HG03159 (cell line): ENCODE results near the gene FHIT.

Source experiments
- ATAC-seq: cut with Tn5 transposase; IDR thresholded peaks from one replicate; pipeline ENCODE4 v1.9.1; 2021; ENCODE audit warnings: mild to moderate bottlenecking, moderate library complexity; ENCODE audit not compliant: unreplicated experiment

The FHIT gene

DNA sequence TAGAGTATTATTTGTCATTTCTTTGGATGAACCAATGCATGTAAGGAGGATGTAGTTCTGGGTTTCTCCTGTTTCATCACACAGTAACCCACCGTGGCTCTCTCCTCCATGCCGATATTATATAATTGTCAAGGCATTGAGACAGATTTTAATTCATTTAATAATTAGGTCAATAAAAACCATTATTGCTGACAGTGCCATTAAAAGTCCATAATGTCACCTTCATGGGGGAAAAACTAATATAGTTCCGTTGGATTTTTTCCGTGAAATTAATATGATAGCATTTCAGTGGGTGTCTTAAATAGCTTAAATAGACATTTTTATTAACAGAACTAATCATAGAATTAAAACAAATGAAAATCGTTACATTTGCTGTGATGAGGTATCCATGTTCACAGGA lies 1453.7 kb downstream of the FHIT start:
- ATAC-seq: no peak

DNA sequence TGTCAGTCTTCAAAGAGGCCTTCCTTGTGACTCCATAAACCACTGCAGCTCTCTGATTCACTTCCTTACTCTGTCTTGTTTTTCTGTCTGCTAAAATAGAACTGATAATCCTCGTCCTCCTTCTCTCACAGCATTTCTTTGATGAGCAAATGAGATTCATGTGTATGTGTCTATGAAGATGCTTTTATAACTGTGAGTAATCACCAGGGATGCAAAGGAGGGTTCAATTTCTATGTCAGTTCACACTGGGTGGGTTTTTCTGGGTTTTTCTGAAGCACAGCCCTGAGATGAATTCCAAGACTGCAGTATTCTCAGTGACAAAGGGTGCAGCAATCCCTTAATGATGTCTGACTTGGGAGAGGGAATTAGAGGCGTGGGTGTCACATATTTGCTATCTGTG lies 1454.8 kb downstream of the FHIT start:
- ATAC-seq: no peak

DNA sequence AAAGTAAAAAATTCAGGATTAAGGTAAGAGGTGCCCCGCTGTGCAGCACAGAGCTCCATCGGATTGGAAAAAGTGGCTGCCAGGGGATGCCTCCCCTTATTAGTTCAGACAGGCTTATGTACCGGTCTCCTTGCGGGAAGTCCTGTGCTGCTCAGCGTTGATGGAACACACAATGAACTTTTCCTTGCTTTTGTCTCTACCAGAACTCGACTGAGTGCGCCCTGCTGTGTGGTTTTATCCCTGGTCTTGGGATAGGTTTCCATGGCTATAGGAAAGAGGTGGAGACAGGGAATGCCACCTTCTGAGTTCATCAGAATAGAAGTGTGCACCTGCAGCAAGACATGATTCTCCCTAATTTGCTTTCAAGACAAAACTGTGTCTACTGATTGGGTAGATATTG lies 1455.5 kb downstream of the FHIT start:
- ATAC-seq: no peak

DNA sequence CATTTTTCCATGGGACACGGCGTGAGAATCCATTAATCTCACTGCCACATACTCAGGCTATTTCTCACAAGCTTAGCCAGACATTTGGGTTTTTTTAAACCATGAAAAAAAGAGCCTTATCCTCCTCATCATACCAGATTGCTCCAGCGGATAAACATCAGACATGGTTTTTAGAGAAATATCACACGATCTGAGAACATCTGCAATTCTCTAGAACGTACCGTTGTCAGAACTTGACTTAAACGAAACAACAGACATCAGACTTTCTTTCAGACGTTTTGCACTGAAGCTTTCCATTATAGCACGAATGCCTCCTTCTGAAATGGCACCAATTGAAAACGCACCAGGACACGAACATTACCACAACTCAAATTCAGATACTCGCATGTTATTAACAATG lies 1457.3 kb downstream of the FHIT start:
- no peak for ATAC-seq

DNA sequence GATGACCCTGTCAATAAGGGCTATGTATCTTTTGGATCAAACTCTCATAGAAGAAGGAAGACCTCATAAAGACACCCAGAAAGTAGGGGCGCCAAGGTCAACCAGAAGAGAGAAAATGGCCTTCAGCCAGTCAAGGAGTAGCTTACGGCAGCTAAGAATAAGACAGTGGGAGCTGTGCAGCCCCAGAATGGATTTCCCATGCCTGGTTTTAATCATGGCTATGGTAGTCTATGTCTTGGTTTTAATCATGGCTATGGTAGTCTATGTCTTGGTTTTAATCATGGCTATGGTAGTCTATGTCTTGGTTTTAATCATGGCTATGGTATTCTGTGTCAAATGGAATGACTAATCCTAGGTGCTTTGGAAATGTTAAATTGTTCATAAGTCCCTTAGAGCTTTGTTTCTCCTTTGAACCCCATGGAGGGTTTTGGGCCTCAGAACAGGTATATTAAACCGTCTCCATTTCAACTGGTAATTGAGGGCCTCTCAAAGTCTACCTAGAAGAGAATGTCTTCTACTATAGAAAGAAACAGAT lies 1459.4 kb downstream of the FHIT start:
- no peak for ATAC-seq

DNA sequence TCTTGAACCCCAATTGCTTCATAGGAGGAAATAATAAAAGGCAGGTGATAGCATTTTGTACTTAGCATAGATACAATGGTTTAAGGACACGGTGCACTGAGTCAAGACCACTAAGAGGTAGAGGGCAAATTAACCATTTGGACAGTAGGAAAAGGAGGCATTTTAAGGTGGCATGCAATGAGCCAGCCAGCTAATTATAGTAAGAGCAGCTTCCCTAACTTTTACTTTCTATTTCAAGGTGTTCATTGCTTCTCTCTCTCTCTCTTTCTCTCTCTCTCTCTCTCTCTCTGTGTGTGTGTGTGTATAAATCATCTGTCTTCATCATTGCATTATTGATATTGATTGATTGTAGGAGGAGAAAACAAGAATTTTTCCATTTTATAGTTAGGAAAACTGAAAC lies 1461.0 kb downstream of the FHIT start:
- no peak for ATAC-seq

DNA sequence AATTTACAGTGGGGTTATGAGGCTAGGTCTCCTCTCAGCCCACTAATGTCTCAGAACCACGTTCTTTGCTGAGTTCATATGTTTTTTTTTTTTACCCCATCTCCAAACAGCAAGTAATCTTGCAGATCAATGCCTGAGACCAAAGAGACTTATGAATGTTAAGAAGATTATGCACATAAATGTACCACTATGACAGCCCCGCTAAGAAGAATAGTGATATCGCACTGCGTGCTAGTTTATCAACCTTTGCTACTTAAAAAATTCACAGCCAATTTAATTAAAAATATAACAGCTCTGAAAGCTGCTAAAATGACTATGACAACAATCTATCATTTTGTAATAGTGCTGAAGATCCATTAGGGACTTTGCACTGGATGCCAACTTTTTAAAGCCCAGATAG lies 1462.5 kb downstream of the FHIT start:
- no peak for ATAC-seq

DNA sequence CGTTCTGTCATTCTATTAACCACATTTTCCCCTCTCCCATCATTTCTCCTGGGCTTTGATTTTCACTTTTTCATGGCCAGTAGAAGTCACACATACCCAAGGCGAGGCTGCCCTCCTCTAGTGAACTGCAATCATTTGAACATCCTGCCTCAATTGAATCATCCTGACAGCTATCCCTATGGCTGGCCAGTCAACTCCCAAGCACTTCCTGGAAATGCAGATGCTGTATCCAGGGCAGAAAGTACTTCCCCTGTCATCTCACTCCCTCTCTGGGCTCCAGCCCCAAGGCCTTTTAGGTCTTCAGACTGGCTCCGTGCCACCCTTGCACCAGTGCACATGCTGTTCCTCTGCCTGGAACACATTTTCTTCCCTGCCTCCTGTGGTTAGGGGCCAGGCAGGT lies 1463.1 kb downstream of the FHIT start:
- ATAC-seq: no peak

DNA sequence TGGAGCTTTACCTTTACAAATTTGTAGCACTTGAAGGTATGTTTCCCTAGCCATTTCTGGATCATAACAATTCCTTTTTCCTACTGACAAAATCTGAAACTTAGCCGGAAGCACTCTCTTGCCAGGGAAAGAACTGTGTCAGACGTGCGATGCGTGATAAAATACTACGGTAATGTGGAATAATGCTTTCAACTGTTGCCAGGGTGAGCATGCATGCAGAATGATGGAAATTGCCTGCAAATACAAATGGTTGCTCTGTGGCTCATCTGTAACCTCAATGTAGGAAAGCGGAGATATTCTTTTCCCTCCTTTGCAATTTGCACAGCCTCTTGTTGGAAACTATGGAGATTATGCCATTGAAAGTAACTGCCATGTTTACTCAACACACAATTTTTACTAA lies 1464.9 kb downstream of the FHIT start:
- no peak for ATAC-seq

DNA sequence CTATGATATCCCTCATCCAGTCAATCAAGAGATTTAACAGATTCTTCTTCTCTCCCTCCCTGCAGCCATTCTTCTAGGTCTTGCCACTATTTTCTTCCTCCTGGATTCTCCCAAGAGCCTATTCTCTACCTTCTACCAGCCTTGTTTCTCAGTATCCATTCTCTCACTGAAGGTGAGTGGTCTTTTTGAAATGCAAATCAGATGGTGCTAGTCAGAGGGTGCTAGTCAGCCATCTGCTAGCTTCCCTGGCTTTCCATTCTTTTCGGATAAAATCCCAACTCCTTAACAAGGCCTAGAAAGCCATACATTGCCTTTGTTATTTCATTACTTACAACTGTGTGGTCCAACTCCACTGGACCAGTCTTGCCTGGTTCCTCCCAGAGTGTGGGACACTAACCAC lies 1467.1 kb downstream of the FHIT start:
- no peak for ATAC-seq

DNA sequence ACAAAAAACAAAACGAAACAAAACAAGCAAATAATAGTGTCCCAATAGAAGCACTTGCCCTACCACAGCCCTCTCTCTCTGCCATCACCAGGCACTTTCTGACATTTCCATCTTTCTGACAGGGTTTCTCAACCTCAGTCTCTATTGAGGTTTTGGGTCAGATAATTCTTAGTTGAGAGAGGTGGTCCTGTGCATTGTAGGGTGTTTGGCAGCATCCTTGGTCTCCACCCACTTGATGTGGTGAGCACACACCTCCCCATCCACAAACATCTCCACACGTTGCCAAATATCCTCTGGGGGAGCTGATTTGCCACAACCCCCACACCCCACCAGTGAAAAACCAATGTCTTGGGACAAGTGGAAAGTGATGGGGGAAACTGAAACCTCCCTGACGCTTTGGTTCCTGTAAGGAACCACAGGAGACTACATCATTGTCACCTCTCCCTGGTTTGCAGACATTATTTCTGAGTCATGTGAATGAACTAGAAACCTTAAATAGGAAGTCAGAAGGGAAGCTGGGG lies 1467.7 kb downstream of the FHIT start:
- no peak for ATAC-seq

DNA sequence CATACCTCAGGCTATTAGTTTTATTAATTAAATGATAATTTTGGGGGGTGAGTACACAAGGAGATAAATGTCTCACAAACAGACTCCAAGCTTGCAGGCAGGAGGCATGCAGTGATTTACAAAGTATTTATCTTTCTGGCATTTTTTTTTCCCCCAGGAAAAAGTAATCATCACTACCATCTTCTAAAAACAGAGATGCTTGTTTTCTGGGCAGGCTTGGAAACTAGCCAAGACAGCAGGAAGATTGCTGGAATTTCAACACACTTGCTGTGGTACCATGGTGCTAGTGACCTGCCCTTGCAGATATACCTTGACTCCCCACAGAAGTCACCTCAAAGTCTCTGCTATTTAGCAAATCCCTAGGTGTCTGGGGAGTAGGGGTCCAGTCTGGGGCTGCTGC lies 1468.6 kb downstream of the FHIT start:
- no peak for ATAC-seq

DNA sequence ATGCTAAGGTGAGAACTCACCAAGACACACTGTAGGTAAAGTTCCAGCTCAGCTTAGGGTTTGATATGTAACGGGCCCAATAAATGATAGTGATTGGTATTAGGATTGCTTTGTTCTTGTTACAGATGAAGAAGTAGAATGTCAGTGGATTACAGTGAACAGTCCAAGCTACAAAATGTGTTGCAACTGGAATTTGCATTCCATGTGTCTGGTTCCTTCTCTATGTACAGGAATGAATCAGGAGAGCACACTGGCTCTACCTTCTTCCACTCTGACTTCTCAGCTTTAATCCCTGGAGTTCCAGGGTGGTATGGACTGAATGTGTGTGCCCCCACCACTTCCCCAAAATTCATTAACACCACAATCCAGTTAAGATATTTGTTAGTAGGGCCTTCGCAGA lies 1471.0 kb downstream of the FHIT start:
- ATAC-seq: no peak

DNA sequence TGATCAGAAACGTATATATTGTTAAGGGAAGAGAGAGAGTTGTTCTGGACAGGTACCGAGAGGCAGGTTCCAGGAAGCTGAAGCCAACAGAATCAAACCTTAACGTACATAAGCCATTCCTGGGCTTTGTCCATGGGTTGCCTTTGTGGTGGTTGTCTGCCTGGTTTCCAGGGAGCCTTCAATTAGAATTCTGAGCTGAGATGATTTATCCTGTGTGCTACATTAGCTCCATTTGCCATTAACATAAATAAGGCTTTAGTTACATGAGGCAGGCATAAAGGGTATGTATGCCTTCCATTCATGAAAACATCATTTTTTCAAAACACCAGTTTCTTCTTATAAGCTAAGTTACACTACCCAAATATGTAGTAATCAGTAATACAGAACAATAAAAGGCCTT lies 1472.0 kb downstream of the FHIT start:
- no peak for ATAC-seq

DNA sequence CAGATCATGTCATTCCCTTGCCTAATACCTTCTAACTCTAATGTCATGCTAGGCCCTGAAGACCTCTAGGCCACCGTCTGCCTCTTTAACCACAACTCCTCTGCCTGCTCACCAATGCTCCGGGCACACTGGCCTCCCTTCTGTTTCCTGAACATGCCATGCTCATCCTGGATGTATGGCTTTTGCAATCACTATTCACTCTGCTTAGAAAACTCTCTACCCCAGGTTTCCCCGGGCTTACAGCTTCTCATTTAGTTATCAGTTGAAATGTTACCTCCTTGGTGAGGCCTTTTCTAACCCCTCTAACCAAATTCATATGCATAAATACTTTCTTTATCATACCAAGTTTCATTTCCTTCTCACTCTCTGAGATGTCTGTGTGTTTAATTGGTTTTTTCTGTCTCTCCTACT lies 1473.6 kb downstream of the FHIT start:
- ATAC-seq: no peak

DNA sequence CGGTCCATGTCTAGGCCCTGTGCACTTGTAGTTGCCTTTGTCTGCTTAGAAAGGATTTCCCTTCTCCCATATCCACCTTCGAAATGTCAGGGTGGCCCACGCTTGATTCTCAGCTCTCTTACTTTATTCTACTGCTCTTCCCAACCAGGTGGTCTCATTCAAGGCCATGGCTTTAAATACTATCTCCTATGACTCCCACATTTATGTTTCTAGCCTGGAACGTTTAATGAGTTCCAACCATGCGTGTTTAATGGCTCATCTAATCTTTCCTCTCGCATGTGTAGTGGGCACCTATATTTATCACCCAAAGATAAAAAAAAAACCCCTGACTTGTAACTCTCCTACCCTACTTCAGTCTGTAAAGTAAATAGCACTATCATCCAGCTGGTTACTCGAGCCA lies 1474.2 kb downstream of the FHIT start:
- no peak for ATAC-seq

DNA sequence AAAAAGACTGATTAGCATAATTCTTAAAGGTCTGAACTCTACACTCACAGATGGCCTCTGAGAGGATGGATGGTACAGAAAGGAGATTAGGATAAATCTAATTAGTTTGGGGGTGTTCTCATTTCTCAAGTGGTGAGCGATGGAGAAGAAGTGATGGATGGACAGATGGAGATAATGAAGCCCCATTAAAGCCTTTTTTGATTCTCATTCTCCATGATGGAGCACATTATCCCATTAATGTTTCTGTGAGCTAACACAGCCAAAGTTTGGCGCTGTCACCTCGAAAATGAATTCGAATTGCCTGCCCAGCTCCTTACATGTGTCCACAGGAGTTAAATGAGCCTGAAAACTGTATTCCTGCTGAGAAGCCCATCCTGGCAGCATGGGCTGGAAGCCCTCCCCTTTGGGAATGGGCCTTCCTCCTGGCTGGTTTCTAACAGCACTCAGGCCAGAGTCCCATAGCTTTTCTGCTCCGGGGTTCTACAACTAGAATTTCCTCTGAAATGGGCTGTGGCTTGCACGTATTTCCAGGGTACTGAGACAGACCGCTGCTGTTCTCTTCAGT lies 1475.4 kb downstream of the FHIT start:
- no peak for ATAC-seq

DNA sequence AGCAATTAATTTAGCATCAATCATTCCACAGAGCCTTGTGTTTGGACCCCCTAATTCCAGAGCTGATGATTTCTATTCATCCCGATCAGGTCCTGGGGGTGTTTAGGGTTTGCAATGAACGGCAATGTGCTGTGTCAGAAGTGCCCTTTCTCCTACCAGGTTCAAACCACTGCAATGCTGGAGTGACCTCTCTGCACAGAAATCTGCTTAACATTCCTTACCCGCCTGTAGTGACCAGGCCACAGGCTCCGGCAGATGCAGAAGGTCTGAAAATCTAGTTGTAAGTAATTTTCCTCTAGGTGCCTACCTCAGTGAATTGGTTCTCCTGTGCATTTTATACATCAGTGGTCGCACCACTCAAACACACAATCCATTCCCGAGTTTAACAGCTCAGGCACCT lies 1476.1 kb downstream of the FHIT start:
- no peak for ATAC-seq

DNA sequence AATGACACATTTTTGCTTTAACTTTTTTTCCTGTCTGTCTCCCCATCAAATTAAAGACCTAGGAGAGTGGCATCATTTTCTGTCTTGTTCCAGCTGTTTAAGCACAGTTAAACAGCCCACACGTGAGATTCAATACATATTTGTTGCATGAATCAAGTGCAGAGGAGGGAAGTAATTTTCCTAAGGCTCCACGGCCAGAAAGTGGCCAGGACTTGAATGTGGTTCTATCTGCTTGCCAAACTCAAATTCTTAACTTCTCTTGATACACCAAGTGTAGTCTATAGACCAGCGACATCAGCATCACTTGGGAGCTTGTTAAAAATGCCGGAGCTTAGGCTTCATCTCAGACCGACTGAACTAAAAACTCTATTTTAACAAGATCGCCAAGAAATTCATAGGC lies 1476.6 kb downstream of the FHIT start:
- no peak for ATAC-seq

DNA sequence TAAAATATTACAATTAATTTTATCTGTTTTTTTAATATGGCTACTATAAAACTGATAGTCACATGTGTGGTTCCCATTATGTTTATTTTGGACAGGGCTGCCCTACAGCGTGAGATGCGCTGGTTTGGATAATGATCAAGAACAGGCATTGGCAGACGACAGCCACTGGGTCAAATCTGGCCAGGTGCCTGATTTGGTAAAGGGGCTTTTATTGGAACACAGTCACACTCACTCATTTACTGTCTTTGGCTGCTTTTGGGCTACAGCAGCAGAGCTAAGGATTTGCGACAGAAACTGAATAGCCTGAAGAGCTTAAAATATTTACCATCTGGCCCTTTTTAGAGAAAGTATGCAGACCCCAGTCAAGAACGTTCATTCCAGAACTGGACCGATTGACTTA lies 1477.3 kb downstream of the FHIT start:
- no peak for ATAC-seq

DNA sequence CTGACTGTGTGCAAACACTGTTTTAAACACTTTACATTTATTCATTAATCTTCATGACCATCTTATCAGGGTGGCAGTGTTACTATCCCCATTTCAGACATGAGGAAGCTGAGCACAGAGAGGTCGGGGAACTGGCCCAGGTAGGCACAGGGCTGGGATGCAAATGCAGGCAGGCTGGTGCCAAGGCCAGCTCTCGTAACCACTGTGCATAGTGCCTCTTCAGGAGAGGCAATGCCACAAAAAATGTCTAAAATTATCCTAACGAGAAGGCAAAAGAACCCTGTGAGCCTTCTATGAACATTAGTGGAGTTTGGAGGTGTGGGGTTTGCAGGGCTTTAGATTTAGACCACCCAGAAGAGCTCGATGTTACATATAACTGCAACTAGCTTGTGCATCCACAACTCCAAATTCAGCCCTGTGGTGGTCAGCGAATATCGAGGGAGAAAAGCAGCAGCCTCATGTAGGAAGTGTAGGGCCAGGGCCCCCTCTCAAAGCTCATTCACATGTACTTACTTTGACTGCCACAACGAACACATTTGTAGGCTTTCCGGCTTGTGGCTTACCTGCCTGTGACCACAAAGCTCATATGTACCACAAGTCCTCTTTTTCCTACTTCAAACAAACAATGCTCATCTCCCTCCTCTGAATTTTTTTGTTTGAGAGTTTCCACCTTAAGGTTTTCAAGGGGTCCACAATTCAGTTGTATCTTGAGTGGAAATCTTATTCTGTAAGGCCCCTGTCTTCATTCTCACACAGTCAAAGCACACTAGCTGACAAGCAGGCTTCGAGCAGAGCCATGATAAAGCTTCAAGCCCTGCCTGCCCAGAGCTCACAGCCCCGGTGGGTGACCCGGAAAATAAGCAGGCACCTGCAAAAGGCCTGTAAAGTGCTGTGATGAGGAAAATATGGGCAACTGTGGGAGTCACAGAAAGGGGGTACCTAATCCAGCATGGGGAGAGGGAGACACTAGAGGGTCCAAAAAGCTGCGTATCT lies 1478.5 kb downstream of the FHIT start:
- no peak for ATAC-seq

DNA sequence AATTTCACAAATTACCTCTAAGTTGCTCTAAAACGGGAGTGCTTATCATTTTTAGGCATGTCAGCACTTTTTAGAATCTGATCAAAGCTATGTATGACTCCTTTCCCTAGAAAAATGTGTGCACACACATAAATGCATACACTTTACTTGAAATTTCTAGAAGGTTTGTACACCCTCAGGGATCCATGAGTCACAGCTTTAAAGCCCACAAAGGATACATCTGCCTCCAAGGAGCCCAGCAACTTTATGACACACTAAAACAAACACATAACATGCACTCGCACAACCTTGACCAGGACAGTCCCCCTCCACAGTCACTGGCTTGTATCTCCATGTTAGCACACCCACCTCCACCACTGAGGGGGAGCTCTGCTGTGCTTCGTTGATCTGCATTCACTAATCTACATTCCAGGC lies 1479.5 kb downstream of the FHIT start:
- no peak for ATAC-seq
